ENCODE results near the gene IL19.

DNA sequence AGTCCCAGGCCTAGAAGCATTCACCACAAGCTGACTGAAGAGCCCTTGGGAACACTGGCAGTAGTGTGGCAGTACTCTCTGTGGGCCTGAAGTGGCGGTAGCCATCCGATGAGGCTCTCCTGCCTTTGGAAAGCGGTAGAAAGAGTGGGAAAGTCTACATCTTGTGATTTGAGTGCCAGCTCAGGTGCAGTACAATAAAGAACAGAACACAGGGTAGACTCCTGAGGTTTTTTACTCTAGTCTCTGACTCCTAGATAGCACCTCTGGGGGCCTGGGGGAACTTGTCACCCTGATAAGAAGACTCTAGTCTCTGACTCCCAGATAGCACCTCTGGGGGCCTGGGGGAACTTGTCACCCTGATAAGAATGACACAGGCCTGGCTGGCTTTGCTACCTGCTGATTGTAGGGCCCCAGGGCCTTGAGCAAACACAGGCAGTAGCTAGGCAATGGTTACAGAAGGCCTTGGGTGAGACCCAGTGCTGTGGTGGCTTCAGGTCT is 76.8 kb downstream of the IL19 start:
- TF ChIP-seq, protein P1, sequence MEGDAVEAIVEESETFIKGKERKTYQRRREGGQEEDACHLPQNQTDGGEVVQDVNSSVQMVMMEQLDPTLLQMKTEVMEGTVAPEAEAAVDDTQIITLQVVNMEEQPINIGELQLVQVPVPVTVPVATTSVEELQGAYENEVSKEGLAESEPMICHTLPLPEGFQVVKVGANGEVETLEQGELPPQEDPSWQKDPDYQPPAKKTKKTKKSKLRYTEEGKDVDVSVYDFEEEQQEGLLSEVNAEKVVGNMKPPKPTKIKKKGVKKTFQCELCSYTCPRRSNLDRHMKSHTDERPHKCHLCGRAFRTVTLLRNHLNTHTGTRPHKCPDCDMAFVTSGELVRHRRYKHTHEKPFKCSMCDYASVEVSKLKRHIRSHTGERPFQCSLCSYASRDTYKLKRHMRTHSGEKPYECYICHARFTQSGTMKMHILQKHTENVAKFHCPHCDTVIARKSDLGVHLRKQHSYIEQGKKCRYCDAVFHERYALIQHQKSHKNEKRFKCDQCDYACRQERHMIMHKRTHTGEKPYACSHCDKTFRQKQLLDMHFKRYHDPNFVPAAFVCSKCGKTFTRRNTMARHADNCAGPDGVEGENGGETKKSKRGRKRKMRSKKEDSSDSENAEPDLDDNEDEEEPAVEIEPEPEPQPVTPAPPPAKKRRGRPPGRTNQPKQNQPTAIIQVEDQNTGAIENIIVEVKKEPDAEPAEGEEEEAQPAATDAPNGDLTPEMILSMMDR (CRISPR knock-in tag; IDR thresholded peaks at IDR 0.05): no peak
- TF ChIP-seq RBAK (CRISPR knock-in tag; IDR thresholded peaks at IDR 0.05) (no peak), RELA (CRISPR knock-in tag; IDR thresholded peaks at IDR 0.05) (no peak)
